SKM-1 (cell line): Measurements from ENCODE around the gene RTTN.

Source experiments
- DNase-seq: peaks from one replicate; lab custom pipeline; 2025; ENCODE audit not compliant: unreplicated experiment; lab: John Stamatoyannopoulos, UW

RTTN gene

GRCh38 chr18:70200286-70200685 is 5.2 kb downstream of the RTTN start:
- DNase-seq, result no peak

- DNase-seq, result no peak
These were observed 7.6 kb downstream of the RTTN start for GRCh38 chr18:70197844-70198243.

GRCh38 chr18:70197026-70197425 is 8.5 kb downstream of the RTTN start:
- no peak for DNase-seq

GRCh38 chr18:70195852-70196434 is 9.5 kb downstream of the RTTN start:
- peak; percentile 60 for DNase-seq

GRCh38 chr18:70195014-70195614 is 10.4 kb downstream of the RTTN start:
- no peak for DNase-seq

GRCh38 chr18:70194227-70194890 is 11.1 kb downstream of the RTTN start:
- no peak for DNase-seq

- no peak for DNase-seq
These were observed 15.0 kb downstream of the RTTN start for GRCh38 chr18:70190529-70190928.

GRCh38 chr18:70188113-70188512 is 17.4 kb downstream of the RTTN start:
- no peak for DNase-seq

- DNase-seq, result no peak
These were observed 22.0 kb downstream of the RTTN start for GRCh38 chr18:70183441-70183840.

- no peak for DNase-seq
These were observed 22.9 kb downstream of the RTTN start for GRCh38 chr18:70182548-70182947.

GRCh38 chr18:70181725-70182124 is 23.8 kb downstream of the RTTN start:
- DNase-seq, result no peak

GRCh38 chr18:70181015-70181414 is 24.5 kb downstream of the RTTN start:
- DNase-seq, result no peak

- no peak for DNase-seq
These were observed 28.9 kb downstream of the RTTN start for GRCh38 chr18:70176537-70176936.

- no peak for DNase-seq
These were observed 30.3 kb downstream of the RTTN start for GRCh38 chr18:70175216-70175615.

GRCh38 chr18:70172225-70172624 is 33.3 kb downstream of the RTTN start:
- DNase-seq, result no peak

- DNase-seq, result no peak
These were observed 35.7 kb downstream of the RTTN start for GRCh38 chr18:70169747-70170146.

GRCh38 chr18:70166668-70167067 is 38.8 kb downstream of the RTTN start:
- no peak for DNase-seq

- DNase-seq, result no peak
These were observed 39.6 kb downstream of the RTTN start for GRCh38 chr18:70165936-70166335.

GRCh38 chr18:70160073-70160678 is 45.3 kb downstream of the RTTN start:
- DNase-seq, result no peak

- DNase-seq, result no peak
These were observed 46.3 kb downstream of the RTTN start for GRCh38 chr18:70158992-70159717.

- DNase-seq, result no peak
These were observed 48.6 kb downstream of the RTTN start for GRCh38 chr18:70156886-70157285.
